ENCODE measurements around the gene ITPA. TPM values are rescaled to one million over a fixed set of nuclear protein-coding genes. Genes with fewer than 3 reads are reported as not detected.

The ITPA gene
- total RNA-seq, 1 experiment from 2014 or later: 77.3 TPM

DNA sequence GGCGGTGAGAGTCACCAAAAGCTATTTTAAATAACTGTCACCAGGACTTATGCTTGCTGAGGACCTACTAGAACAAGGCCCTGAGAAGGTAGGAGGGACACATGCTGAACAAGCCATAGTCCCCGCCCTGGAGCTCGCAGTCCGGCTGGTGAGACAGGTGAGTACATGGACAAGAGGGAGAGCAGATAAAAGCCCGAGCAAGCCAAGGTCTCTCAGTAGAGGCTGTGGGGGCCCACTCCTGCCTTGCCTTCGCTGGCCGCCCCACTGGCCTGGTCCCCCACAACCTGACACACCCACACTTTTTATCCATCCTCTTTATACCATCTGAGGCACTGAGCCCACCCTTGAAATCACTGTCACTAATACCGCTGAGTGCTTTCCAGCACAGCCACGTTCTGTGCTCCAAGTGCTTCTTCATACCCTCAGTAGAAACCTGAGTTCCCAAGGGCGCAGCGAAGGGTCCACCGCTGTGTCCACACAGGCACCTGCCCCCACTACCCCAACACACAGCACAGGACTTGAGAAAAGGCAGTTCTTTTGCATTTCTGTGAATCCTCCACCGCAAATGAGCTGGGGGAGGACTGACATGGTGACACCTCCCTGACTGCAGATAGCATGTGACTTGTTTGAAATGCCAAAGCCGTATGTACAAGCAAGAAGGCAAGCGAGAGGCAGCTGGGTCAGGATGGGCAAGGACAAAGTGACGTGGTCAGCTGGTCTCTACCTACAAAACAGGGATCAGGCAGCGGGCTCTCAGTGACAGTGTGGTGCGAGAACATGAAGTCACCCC lies 16.9 kb upstream of the ITPA start:
- intact Hi-C loops (cut with micrococcal nuclease): no loop called here
- H3K4me3 ChIP-seq (replicated peaks in 1 of 2; ENCODE audit: low read depth in 1 of 2, low read length in 2 of 2): no peak overlapping the region
- ChIA-PET POLR2A (no interaction called here), RAD21 (ENCODE audit: low non-redundant PET in 1 of 2, low total read pairs in 2 of 2, uncharacterized antibody in 2 of 2, unreplicated experiment in 2 of 2) (interaction anchor here in 1 of 2 experiments (0.6 kb wide), 1 partner anchor 16 kb away, joined by 3 read pairs; no protein-coding TSS in a partner anchor), CTCF (no interaction called here)
- H4K20me1 ChIP-seq (ENCODE audit: insufficient read depth): no peaks in the 10 kb centered on the region
- no peaks in the 10 kb centered on the region for H3K79me2 ChIP-seq (ENCODE audit: insufficient read depth, low read length)
- H3K27me3 ChIP-seq (ENCODE audit: insufficient read depth, low read length): no peaks in the 10 kb centered on the region
- no peak overlapping the region for H3K27ac ChIP-seq (ENCODE audit: low read depth, low read length)
- no peaks in the 10 kb centered on the region for H3K9me2 ChIP-seq (ENCODE audit: insufficient read depth)
- H2AFZ ChIP-seq (ENCODE audit: low read depth, low read length, poor library complexity, severe bottlenecking): no peak overlapping the region
- no peak overlapping the region for H3K9ac ChIP-seq (ENCODE audit: low read length)
- no peaks in the 10 kb centered on the region for H3K9me3 ChIP-seq (ENCODE audit: control insufficient read depth in 1 of 2, insufficient read depth in 1 of 2, low read depth in 1 of 2, low read length in 2 of 2)
- BruUV-seq (replicated peaks): no TSS peak
- H3K4me1 ChIP-seq (ENCODE audit: control insufficient read depth in 1 of 2, insufficient read depth in 2 of 2, low read length in 2 of 2): no peaks in the 10 kb centered on the region
- DNase-seq (ENCODE audit: low read depth, low spot score) (no peak), ATAC-seq (no peak)
- no peak overlapping the region for H3K4me2 ChIP-seq (ENCODE audit: low read length)
- TF ChIP-seq RAD21 (IDR thresholded peaks at IDR 0.05; ENCODE audit: low read depth): no peak
- no peak for TF ChIP-seq POLR2AphosphoS5 (IDR thresholded peaks at IDR 0.05; ENCODE audit: low read depth, low read length)
- TF ChIP-seq ZBTB33 (IDR thresholded peaks at IDR 0.05; ENCODE audit: extremely low read depth, insufficient replicate concordance, low read length): no peak
- no peak for TF ChIP-seq SIN3A (IDR thresholded peaks at IDR 0.05; ENCODE audit: low read depth)
- no peak for TF ChIP-seq JUND (IDR thresholded peaks at IDR 0.05)
- TF ChIP-seq CEBPB (IDR thresholded peaks at IDR 0.05; ENCODE audit: low read depth): no peak
- TF ChIP-seq YY1 (IDR thresholded peaks at IDR 0.05; ENCODE audit: extremely low read depth, insufficient replicate concordance, low read depth, low read length): no peak
- TF ChIP-seq CBX3 (IDR thresholded peaks at IDR 0.05; ENCODE audit: low read depth): no peak
- TF ChIP-seq ZFX (IDR thresholded peaks at IDR 0.05): no peak
- no peak for TF ChIP-seq MAX (IDR thresholded peaks at IDR 0.05)
- TF ChIP-seq ATF3 (IDR thresholded peaks at IDR 0.05): no peak
- peaks cover 23 to 35% of the 10 kb centered on the region in 2 experiments; a peak in 3 of 4 replicates for H3K36me3 ChIP-seq (ENCODE audit: control insufficient read depth in 1 of 2, insufficient read depth in 2 of 2, low read length in 2 of 2)

Data from HCT116 (cell line).